HG03378 (cell line): Measurements from ENCODE around the gene TPI1.

Source experiments
- ATAC-seq: cut with Tn5 transposase; IDR thresholded peaks from one replicate; pipeline ENCODE4 v1.9.1; 2021; ENCODE audit warnings: mild to moderate bottlenecking, moderate library complexity; ENCODE audit not compliant: unreplicated experiment

The TPI1 gene

GRCh38 chr12:6867413-6868210 lies at the start of gene TPI1:
TSS of gene TPI1 (plus strand) at chr12:6867531. CDS start at chr12:6867567, 36 bp downstream.
- no peak for ATAC-seq

GRCh38 chr12:6817662-6818157 lies 49.6 kb upstream of the TPI1 start:
- no peak for ATAC-seq

- ATAC-seq, result no peak
These were observed 49.1 kb upstream of the TPI1 start for GRCh38 chr12:6818222-6818621.

GRCh38 chr12:6818645-6819044 lies 48.7 kb upstream of the TPI1 start:
- ATAC-seq, result no peak

- no peak for ATAC-seq
These were observed 48.0 kb upstream of the TPI1 start for GRCh38 chr12:6819106-6820030.

- no peak for ATAC-seq
These were observed 47.2 kb upstream of the TPI1 start for GRCh38 chr12:6820166-6820565.

GRCh38 chr12:6821591-6822425 lies 45.5 kb upstream of the TPI1 start, which contains the start of gene GPR162:
TSS of gene GPR162 (plus strand) at chr12:6821821. CDS start at chr12:6823899, 2,078 bp downstream.
- no peak for ATAC-seq

GRCh38 chr12:6822426-6823135 lies 44.8 kb upstream of the TPI1 start:
- ATAC-seq, result no peak

- ATAC-seq, result no peak
These were observed 43.9 kb upstream of the TPI1 start for GRCh38 chr12:6823182-6824084.

GRCh38 chr12:6824085-6824775 lies 43.1 kb upstream of the TPI1 start:
- ATAC-seq, result no peak

GRCh38 chr12:6824901-6825381 lies 42.4 kb upstream of the TPI1 start:
- no peak for ATAC-seq

- ATAC-seq, result no peak
These were observed 41.8 kb upstream of the TPI1 start for GRCh38 chr12:6825398-6826124.

GRCh38 chr12:6826125-6826733 lies 41.1 kb upstream of the TPI1 start:
- ATAC-seq, result no peak

GRCh38 chr12:6826734-6827436 lies 40.4 kb upstream of the TPI1 start:
- ATAC-seq, result no peak

GRCh38 chr12:6827437-6827911 lies 39.9 kb upstream of the TPI1 start:
- ATAC-seq, result no peak

- no peak for ATAC-seq
These were observed 39.1 kb upstream of the TPI1 start, which contains the start of gene P3H3 for GRCh38 chr12:6827982-6828780. TSS of gene P3H3 (plus strand) at chr12:6828407. CDS start at chr12:6828441, 34 bp downstream.
